Stimulated activated CD8-positive, alpha-beta memory T cell treated with anti-CD3 and anti-CD28 coated beads, Interleukin-4, amount 100 ng/mL, for 4 hours (primary cell): Measurements from ENCODE around the gene HOXA6.
A peak's percentile ranks its signal among the peaks of the same experiment; 100 is the strongest.

Source experiments
- DNase-seq, 2 donors: peaks; one replicate each; pipeline ENCODE4 v3.0.0-alpha.2; 2020; ENCODE audit warnings: low read depth in 2 of 2, low spot score in 1 of 2

HOXA6 gene

GRCh38 chr7:27099453-27100370 is 47.9 kb downstream of the HOXA6 start:
- no peak for DNase-seq

- no peak for DNase-seq
Measured at GRCh38 chr7:27098578-27099451, 48.8 kb downstream of the HOXA6 start.

GRCh38 chr7:27097686-27098577 is 49.6 kb downstream of the HOXA6 start:
- DNase-seq: no peak

GRCh38 chr7:27096768-27097514 is 50.6 kb downstream of the HOXA6 start:
- DNase-seq: no peak

- DNase-seq: peak; percentile 50 to 63
Measured at GRCh38 chr7:27095897-27096767, 51.4 kb downstream of the HOXA6 start, which contains the start of gene HOXA1. TSS of gene HOXA1 (minus strand) at chr7:27096000. CDS start at chr7:27095912, 88 bp downstream.
